Caco-2 (cell line): ENCODE results near the gene CRYGC. TPM values are rescaled to one million over a fixed set of nuclear protein-coding genes. Genes with fewer than 3 reads are reported as not detected.

Experiments
- BruUV-seq: library from RNA; stranded (reverse); fragments of 400-500 nt; replicated peaks from 2 replicates; lab custom pipeline; 2021; lab: Mats Ljungman, UMichigan
- CTCF ChIA-PET: fragments of 300-600 bp; sonication (Branson Sonifier 250); formaldehyde crosslinking; loops from one replicate; lab custom pipeline; 2022; ENCODE audit warnings: antibody characterized with exemption; lab: Charles Lee
- POLR2A ChIA-PET: fragments of 300-600 bp; sonication (Branson Sonifier 250); formaldehyde crosslinking; loops from one replicate; lab custom pipeline; 2022; ENCODE audit warnings: antibody characterized with exemption; lab: Charles Lee
- DNase-seq, 2 experiments: peaks; one replicate each; pipeline versions ENCODE4 v3.0.0 to v3.0.0-alpha.2; 2020 to 2022
- H3K27me3 ChIP-seq: replicated peaks from 2 replicates; pipeline ENCODE4 v1.6.0; 2011; ENCODE audit warnings: low read length; ENCODE audit not compliant: control insufficient read depth, insufficient read depth
- H3K36me3 ChIP-seq: 2 replicates; pipeline ENCODE4 v1.5.1; 2011; ENCODE audit warnings: low read length; ENCODE audit not compliant: control insufficient read depth, insufficient read depth
- H3K4me1 ChIP-seq: fragments of 250-450 bp; sonication (Bioruptor Pico); 2 replicates; pipeline ENCODE4 v1.5.1; 2020; ENCODE audit warnings: mild to moderate bottlenecking
- H3K4me3 ChIP-seq: 2 replicates; pipeline ENCODE4 v1.5.1; 2011; ENCODE audit warnings: low read depth, mild to moderate bottlenecking, control low read depth, low read length
- H3K9me3 ChIP-seq: fragments of 250-450 bp; sonication (Bioruptor Pico); 2 replicates; pipeline ENCODE4 v1.5.1; 2020; ENCODE audit warnings: mild to moderate bottlenecking, moderate library complexity
- H3K27ac Mint-ChIP-seq: one replicate; pipeline ENCODE4 v1.8.0; 2022; ENCODE audit warnings: mixed read lengths; ENCODE audit not compliant: unreplicated experiment
- H3K27me3 Mint-ChIP-seq: one replicate; pipeline ENCODE4 v1.8.0; 2022; ENCODE audit warnings: mixed read lengths; ENCODE audit not compliant: insufficient read depth, unreplicated experiment
- H3K36me3 Mint-ChIP-seq: one replicate; pipeline ENCODE4 v1.8.0; 2022; ENCODE audit warnings: mild to moderate bottlenecking, mixed read lengths; ENCODE audit not compliant: insufficient read depth, unreplicated experiment
- H3K4me1 Mint-ChIP-seq: one replicate; pipeline ENCODE4 v1.8.0; 2022; ENCODE audit warnings: low read depth, mixed read lengths; ENCODE audit not compliant: unreplicated experiment
- H3K4me3 Mint-ChIP-seq: one replicate; pipeline ENCODE4 v1.8.0; 2022; ENCODE audit warnings: mild to moderate bottlenecking, moderate library complexity, mixed read lengths; ENCODE audit not compliant: unreplicated experiment
- H3K9me3 Mint-ChIP-seq: one replicate; pipeline ENCODE4 v1.8.0; 2022; ENCODE audit warnings: mixed read lengths; ENCODE audit not compliant: unreplicated experiment
- CTCF ChIP-seq, 2 experiments: fragments of 200-600 bp in 1 of 2; IDR thresholded peaks; 1 replicate in 1 of 2; 2 replicates in 1 of 2; pipeline versions ENCODE4 v1.5.1 to v1.8.0; 2011 to 2022; ENCODE audit warnings: antibody characterized with exemption in 1 of 2, control low read depth in 1 of 2, inconsistent platforms in 1 of 2, low read depth in 1 of 2, low read length in 1 of 2, mild to moderate bottlenecking in 1 of 2, moderate library complexity in 1 of 2; ENCODE audit not compliant: insufficient read depth in 1 of 2, severe bottlenecking in 1 of 2, unreplicated experiment in 1 of 2
- intact Hi-C: fragments of 100-400 bp; cut with micrococcal nuclease; formaldehyde crosslinking; loops from one replicate; pipeline ENCODE4 v1.10.0; 2022; ENCODE audit not compliant: unreplicated experiment
- total RNA-seq: library from RNA; stranded (reverse); gene quantifications from 2 replicates; pipeline ENCODE4 v1.2.3, GENCODE V29; 2022

CRYGC gene
- total RNA-seq, 1 experiment from 2014 or later: not detected

- H3K9me3 ChIP-seq: no peaks in the 10 kb centered on the region
- H3K27me3 ChIP-seq: no peaks in the 10 kb centered on the region
- peaks cover 44% of the 10 kb centered on the region for H3K4me1 ChIP-seq
- ChIA-PET POLR2A (interaction anchor here (1.2 kb wide), 1 partner anchor 29 kb away, joined by 3 read pairs; no protein-coding TSS in a partner anchor), CTCF (interaction anchor here (1.0 kb wide), 2 partner anchors 21 to 45 kb away, joined by 6 read pairs; no protein-coding TSS in a partner anchor)
- H3K27ac Mint-ChIP-seq: peak overlapping the region; percentile 56
- DNase-seq: no peak
- H3K4me1 Mint-ChIP-seq: peaks cover 31% of the 10 kb centered on the region
- H3K4me3 ChIP-seq: no peak overlapping the region
- H3K27me3 Mint-ChIP-seq: no peaks in the 10 kb centered on the region
- no peaks in the 10 kb centered on the region for H3K36me3 ChIP-seq
- peaks cover 2% of the 10 kb centered on the region for H3K36me3 Mint-ChIP-seq
- H3K4me3 Mint-ChIP-seq: no peak overlapping the region
- no peak for TF ChIP-seq CTCF (IDR thresholded peaks at IDR 0.05; ENCODE audit: insufficient read depth in 1 of 2, low read depth in 1 of 2, low read length in 1 of 2, severe bottlenecking in 1 of 2, unreplicated experiment in 1 of 2)
- BruUV-seq: no TSS peak
- no peaks in the 10 kb centered on the region for H3K9me3 Mint-ChIP-seq
- intact Hi-C loops: loop anchor here (2.0 kb wide), 1 partner anchor 14 kb away; no protein-coding TSS in a partner anchor
Measured at GRCh38 chr2:208130712-208131110, 1.1 kb upstream of the CRYGC start.

GRCh38 chr2:208128136-208128535, 1.5 kb downstream of the CRYGC start:
- intact Hi-C loops: no loop called here
- Mint-ChIP-seq H3K36me3 (peaks cover 10% of the 10 kb centered on the region), H3K27ac (no peak overlapping the region), H3K9me3 (no peaks in the 10 kb centered on the region), H3K4me3 (no peak overlapping the region), H3K27me3 (no peaks in the 10 kb centered on the region), H3K4me1 (peaks cover 41% of the 10 kb centered on the region)
- Histone ChIP-seq H3K9me3 (no peaks in the 10 kb centered on the region), H3K36me3 (no peaks in the 10 kb centered on the region), H3K4me3 (no peak overlapping the region), H3K27me3 (no peaks in the 10 kb centered on the region), H3K4me1 (peaks cover 36% of the 10 kb centered on the region)
- CTCF ChIA-PET: no interaction called here
- no TSS peak for BruUV-seq
- TF ChIP-seq CTCF (IDR thresholded peaks at IDR 0.05; ENCODE audit: insufficient read depth in 1 of 2, low read depth in 1 of 2, low read length in 1 of 2, severe bottlenecking in 1 of 2, unreplicated experiment in 1 of 2): no peak
- POLR2A ChIA-PET: no interaction called here
- no peak for DNase-seq

GRCh38 chr2:208127090-208127489, 2.5 kb downstream of the CRYGC start:
- Mint-ChIP-seq H3K9me3 (no peaks in the 10 kb centered on the region), H3K27me3 (no peaks in the 10 kb centered on the region), H3K36me3 (peaks cover 10% of the 10 kb centered on the region), H3K4me1 (peaks cover 37% of the 10 kb centered on the region), H3K4me3 (no peak overlapping the region), H3K27ac (no peak overlapping the region)
- intact Hi-C loops: no loop called here
- Histone ChIP-seq H3K9me3 (no peaks in the 10 kb centered on the region), H3K4me1 (peaks cover 31% of the 10 kb centered on the region), H3K4me3 (no peak overlapping the region), H3K36me3 (no peaks in the 10 kb centered on the region), H3K27me3 (no peaks in the 10 kb centered on the region)
- TF ChIP-seq CTCF (IDR thresholded peaks at IDR 0.05; ENCODE audit: insufficient read depth in 1 of 2, low read depth in 1 of 2, low read length in 1 of 2, severe bottlenecking in 1 of 2, unreplicated experiment in 1 of 2): no peak
- DNase-seq: no peak
- CTCF ChIA-PET: no interaction called here
- no TSS peak for BruUV-seq
- POLR2A ChIA-PET: no interaction called here
